Head of caudate nucleus (tissue), 42 donors: ENCODE measurements around the gene AGBL4.
"Not testable (repeated sequence)": the region's sequence is repeated elsewhere in the genome, so short reads cannot be mapped to it uniquely, and the experiment has no call there.

Experiments used
- DNase-seq, 42 donors: peaks; one replicate each; pipeline versions ENCODE4 v3.0.0 to v3.0.0-alpha.2; 2020 to 2021; ENCODE audit warnings: mixed read lengths in 7 of 42
- intact Hi-C: fragments of 100-400 bp; cut with DNase I; formaldehyde crosslinking; loops from one replicate; pipeline ENCODE4 v1.15.0; 2022

The AGBL4 gene

DNA sequence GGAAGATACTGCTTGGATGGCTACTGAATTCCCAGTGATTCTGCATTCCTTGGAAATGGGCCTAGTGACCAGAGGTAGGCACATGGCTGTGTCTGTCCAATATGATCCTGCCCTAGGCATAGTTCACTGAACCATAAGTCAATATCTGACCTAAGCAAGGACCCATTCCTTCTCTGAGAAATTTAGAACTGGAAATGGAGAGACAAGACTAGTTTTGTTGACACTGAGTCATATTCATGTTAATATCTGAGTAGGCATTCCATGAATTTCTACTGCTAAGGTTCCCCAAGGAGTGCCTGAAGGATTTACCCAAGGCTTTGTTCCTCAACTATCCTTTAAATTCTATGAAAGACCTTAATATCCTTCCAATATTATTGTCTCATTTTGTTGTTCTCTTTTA, 917.3 kb downstream of the AGBL4 start:
- intact Hi-C loops, result no loop called here
- no peak for DNase-seq

DNA sequence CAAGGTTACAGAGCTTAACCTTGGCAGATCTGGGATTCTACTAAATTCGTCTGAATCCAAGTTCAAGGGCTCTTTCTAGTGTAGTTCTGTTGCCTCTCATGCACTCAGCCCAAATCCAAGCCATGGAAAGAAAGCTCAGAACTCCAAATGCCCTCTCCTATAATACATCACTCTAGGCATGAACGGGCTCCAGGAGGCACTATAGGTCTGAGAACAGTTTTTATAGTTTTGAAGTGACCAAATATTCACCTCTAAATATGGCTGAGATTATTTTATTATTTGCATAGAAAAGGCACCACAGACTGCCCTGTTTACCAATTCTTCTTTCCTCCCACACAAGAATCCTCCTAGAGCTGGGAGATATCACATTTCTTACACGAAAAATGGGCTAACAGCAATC, 919.2 kb downstream of the AGBL4 start:
- peak in 1 of 42 donors; percentile 5 for DNase-seq
- intact Hi-C loops, result no loop called here

DNA sequence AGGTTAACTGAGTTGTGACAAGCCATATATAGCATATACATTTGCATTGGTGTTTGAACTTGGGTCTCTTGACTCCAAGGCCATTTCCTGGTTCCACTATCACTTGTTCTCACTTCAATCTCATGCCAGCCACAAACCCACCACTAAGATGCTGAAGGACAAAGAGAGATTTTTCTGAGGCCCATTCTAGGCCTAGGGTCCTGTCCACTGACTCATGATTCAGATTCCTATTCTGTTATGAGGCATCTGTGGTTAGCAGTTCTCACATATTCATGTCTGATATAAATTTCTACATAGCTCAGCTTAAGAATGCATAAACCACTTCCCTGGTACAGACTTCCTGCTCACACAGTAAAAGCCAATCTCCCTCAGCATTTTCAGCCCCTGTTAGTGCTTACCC, 921.0 kb downstream of the AGBL4 start:
- no peak for DNase-seq
- intact Hi-C loops, result no loop called here

DNA sequence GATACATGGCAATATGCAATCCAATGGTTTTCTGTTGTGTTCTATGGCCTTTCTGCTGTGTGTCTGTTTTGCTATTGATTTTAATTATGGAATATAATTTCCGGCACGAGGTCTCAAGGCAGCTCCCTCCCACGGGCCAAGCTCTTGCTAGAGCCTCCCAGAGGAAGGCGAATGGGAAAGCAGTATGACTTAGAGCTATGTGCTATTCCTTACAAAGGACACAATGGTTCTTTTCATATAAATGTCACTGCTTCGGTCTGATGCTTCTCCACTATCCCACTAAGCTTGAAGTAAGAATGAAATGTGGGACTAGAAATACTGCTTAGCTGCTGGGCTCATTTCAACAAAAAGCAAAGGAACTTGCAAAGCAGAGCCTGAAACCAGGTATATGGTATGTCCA, 924.9 kb downstream of the AGBL4 start:
- intact Hi-C loops, result no loop called here
- DNase-seq, result peak in 1 of 42 donors; percentile 2

DNA sequence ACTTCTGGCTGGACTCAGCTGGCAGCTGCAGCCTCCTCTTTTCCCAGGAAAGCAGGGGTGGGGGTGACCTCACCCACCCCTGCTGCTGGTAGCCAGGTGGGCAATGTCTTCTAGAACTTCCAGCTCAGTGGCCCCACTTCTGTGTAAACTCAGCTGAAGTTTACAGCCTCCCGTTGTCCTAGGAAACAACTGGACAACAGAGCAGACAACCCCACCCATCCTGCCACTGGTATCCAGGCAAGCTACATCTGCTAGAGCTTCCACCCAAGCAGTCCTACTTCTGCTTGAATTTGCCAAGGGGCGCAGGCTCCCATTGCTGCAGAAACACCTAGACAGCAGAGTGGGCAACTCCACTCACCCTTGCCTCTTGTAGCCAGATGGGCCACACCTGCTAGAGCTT, 937.4 kb downstream of the AGBL4 start:
- no peak for DNase-seq
- intact Hi-C loops, result no loop called here

DNA sequence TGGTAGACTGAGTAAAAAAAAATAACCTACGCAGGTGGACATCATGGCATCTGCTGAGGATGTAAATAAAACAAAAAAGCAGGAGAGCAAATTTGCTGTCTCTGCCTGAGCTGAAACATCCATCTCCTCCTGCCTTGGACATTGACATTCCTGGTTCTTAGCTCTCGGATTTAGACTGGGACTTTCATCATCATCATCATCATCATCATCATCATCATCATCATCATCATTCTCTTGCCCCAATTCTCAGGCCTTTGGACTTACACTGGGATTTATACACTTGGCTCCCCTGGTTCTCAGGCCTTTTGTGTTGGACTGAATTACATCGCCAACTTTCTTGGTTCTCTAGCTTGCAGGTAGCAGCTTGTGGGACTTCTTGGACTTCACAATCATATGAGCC, 938.7 kb downstream of the AGBL4 start:
- intact Hi-C loops, result no loop called here
- DNase-seq, result no peak

DNA sequence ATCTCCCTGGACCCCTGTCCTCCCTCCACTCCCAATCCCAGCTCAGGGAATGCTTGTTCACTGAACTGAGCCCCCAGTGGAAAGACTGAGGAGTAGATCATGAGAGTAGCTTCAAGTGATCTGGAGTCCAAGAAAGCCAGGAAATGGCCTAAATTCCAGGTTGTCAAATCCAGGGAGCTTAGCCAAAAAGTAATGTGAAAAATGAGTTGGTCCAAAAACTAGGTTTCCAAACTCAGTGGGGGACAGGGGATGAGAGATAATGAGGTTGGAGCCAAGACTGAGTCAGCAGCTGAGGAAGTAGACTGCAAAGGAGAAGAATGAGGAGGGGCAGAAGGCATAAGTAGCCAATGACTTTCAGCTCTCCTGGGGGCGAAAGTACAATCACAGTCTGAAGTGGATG, 963.0 kb downstream of the AGBL4 start:
- DNase-seq, result no peak
- intact Hi-C loops, result no loop called here

DNA sequence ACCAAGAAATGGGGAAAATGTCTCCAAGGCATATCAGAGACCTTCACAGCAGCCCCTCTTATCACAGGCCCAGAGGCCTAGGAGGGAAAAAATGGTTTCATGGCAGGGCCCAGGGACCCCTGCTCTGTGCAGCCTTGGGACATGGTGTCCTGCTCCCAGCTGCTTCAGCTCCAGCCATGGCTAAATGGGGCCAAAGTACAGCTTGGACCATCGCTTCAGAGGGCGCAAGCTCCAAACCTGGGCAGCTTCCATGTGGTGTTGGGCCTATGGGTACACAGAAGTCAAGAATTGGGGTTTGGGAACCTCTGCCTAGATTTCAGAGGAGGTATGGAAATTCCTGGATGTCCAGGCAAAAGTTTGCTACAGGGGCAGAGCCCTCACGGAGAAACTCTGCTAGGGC, 964.7 kb downstream of the AGBL4 start:
- intact Hi-C loops, result no loop called here
- no peak for DNase-seq

DNA sequence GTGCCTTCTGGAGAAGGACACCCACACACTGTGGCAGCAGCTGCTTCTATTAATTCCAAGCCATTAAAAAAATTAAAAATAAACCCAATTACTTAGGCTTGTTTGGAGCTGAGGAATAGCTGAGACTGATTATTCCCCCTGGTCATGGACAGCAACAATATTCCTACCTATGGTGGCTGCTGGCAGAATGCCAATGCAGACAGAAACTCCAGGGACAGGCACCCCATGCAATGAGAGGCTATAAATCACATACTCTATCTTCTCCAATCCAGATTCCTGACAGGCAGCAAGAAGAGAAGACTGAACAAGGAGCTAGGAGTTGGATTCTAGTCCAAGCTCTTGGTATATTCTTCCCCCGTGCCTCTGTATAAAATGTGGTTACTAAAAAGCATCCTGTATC, 971.7 kb downstream of the AGBL4 start:
- intact Hi-C loops, result no loop called here
- DNase-seq, result peak in 1 of 42 donors; percentile 36

DNA sequence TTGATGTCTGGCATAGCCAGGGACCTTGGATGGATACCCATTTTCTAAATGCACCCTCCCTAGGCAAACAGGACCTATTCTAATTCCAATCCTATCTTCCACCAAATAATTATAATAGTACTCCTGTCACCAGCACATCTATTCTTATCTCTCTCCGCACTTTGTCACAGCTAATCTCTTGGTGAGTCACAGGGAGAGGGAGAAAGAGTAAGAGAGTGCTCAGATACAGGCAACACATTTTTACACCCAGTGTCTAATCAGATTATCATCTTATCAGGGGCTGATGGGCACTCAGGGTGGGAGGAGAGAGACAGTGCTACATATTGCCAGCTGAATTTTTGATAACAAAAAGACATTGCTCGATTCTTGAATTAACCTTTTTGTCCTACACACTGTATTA, 972.1 kb downstream of the AGBL4 start:
- peak in 11 of 42 donors; percentile 2 to 56 (median 25) for DNase-seq
- intact Hi-C loops, result no loop called here

DNA sequence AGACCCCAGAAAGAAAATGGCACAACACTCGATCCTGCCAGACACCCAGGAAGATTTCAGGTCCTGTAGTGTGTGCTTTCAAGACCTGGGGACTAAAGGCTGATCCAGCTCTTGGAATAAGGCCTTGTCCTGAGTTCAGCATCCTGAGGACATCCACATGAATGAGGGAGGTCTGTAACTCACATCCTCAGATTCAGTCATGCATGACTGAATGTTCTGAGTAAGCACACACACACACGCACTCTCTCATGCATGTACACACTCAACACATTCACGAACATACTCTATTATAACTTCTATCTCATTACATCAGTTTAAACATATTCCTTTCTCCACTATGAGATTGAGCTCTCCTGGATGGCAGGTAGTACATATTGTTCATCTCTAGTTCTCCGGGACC, 973.7 kb downstream of the AGBL4 start:
- no peak for DNase-seq
- intact Hi-C loops, result no loop called here

DNA sequence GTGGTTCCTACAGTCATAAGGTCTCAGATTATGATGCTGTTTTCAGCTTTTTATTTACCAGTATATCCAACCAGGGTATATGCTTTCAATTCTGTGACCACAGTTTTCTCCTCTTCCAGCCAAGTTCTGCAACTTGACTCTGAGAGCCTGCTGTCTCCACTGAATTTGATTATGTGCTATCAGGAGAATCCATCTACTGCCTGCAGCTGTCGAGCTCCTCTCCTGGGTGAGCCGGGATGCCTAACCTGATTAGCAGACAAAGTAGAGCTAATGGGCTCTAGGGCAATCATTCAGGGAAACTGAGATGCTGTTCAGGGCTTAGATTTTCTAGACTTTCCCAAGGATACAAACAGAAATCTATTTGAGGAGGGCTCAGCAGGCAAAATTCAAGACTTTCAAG, 975.6 kb downstream of the AGBL4 start:
- intact Hi-C loops, result no loop called here
- no peak for DNase-seq

DNA sequence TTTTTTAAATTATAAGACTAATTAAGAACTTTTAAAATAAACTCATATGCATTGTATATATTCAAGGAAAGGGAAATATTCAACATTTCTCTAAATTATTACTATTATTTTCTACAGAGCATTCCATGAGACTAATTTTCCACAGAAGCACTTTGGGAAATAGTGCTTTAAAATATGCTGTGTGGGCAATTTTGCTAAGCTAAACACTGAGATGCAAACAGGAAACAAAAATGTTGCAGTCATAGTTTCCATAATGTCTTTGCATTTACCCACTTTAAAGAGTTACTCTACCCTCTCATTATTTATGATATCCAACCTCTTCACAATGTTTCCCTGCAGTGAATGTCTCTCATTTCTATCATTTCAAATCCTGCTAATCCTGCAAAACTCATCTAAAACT, 977.4 kb downstream of the AGBL4 start:
- intact Hi-C loops, result no loop called here
- DNase-seq, result no peak

DNA sequence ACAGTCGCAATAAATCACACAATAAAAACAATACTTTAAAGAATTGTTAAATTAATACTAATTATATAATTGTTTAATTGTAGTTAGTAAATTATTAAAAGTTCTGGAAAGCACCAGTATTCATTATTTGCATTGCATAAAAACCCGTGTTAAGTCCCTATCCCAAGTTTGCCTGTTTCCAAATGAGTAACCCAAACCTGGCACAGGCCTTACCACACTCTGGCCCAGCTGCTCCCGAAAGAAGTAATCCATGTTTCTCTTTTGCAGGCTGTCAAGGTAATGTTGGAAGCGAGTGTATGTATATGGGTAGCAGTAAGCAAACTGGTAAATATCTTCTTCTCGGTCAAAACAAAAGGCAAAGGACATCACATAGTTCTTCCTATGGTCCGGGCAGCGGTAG, 978.4 kb downstream of the AGBL4 start:
- intact Hi-C loops, result no loop called here
- DNase-seq, result no peak

DNA sequence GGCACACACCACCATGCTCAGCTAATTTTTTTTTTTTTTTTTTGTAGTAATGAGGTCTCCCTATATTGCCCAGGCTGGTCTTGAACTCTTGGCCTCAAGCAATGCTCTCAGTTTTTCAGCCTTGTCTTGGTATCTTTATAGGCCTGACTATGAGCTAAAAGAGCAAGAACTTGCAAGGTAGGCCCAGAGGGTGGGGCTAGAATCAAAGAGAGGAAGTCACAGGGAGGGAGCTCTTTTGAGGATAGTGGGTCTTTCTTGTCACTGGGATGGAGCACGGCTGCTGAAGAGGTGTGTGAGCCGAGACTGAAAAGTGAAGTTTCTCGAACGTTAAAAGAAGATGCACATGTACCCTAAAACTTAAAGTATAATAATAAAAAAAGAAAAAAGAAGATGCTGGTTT, 987.1 kb downstream of the AGBL4 start:
- DNase-seq, result no peak
- intact Hi-C loops, result no loop called here

DNA sequence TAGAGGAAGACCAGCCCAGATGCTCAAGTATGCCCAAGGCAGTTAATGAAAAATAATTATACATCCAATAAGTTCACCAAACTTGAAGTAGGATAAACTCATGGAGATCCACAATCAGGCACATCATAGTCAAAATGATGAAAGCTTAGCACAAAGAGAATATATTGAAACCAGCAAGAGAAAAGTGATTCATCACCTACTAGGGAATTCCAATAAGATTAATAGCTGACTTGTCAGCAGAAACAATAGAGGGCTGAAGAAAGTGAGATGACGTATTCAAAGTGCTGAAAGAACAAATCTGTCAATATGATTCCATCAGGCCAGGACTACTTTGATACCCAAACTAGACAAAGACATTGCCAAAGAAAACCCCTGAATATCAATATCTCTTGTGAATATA, 995.4 kb downstream of the AGBL4 start:
- no peak for DNase-seq
- intact Hi-C loops, result no loop called here

DNA sequence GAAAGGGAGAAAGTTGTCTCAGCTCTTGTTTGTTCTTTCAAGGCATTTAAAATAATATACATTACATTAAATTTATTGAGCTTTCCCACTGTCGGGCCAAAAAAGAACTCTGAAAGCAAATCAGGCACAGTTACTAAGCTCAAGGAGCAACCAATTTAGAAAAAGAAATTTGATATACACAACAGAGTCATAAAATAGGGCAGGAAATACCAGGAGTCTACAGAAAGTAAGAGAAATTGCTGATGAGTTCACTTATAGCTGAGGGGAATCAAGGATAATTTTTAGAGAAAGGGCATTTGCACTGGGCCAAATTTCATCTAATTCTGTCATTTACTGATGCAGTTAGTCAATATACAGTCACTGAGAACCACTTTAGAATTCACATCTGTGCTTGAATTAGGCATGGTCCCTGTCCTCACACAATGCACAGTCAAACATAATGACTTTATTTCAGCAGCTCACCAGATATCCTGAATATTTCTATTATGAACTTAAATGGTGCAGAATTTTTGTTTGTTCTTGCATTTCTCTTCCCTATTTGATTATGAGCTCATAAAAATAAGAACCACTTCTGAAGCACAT, 997.4 kb downstream of the AGBL4 start:
- intact Hi-C loops, result no loop called here
- no peak for DNase-seq

DNA sequence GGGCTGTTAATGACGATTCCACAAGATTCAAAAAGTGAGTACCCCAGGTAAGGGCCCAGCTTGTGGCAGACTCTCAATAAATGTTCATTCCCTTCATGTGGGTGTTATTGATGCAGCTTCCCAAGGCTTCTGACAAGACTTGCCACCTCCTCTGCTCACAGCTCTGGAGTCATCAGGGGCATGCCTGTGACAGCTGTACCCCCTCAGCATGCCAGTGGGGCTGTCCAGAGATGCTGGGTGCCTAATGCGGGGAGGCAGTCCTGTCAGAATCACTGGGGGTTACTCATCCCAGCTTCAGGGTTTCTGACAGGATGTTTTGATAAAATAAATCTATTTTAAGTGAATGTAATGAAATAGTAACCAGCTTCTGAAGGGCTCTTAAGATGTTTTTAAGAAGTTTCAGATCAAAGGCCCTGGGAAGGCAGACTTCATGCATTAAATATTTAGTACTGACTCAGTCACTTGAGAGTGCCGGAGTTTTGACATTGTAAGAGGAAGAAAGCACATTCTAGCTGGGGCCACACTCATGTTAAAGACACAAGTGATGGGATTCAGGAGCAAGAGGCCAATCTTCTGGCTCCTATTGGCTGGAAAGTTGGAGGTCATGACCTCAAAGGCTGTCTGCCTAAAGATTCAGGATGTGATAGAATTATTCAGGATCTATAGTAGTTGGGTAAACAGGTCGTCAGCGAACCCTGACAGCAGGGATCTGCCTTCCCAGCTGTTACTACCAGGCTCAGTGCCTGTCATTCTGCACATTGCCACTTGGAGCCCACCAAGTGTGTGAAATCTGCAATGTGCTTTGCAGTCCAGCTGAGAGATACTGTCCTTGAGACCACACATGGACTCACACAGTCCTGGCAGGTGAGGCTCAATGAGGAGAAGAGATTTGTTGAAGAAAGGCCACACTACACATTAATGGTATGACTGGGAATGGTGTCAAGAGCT, 1007.5 kb downstream of the AGBL4 start:
- peak in 37 of 42 donors; percentile 1 to 77 (median 26) for DNase-seq

DNA sequence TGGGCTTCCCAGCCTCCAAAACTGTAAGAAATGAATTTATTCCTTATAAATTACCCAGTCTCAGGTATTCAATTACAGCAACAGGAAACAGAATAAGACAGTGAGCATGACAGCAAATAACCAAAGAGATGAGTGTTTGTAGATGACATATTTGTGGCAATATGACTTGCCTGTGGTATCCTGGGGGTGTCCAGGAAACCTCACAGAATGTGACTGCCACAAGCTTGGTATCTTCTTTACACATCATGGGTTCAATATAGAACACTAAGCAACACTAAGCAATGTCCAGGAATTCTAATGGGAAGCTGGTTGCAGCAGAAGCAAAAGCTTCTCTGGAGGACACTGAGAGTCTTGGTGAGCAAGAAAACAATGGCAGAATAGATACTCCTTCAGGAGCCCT, 1010.7 kb downstream of the AGBL4 start:
- intact Hi-C loops, result no loop called here
- no peak for DNase-seq

More for the DNA sequence above, 1007.5 kb downstream of the AGBL4 start:
- intact Hi-C loops, result no loop called here

DNA sequence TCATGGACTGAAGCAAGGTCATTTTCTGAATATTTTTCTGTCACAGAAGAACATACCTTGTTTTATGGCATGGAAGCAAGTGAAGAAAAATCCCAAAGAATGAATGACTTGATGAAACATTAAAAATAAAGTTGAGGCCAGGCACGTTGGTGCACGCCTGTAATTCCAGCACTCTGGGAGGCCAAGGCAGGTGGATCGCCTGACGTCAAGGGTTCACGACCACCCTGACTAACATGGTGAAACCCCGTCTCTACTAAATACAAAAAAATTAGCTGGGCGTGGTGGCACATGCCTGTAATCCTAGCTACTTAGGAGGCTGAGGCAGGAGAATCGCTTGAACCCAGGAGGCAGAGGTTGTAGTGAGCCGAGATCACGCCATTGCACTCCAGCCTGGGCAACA, 1020.8 kb downstream of the AGBL4 start:
- DNase-seq, intact Hi-C loops: not testable (repeated sequence)

DNA sequence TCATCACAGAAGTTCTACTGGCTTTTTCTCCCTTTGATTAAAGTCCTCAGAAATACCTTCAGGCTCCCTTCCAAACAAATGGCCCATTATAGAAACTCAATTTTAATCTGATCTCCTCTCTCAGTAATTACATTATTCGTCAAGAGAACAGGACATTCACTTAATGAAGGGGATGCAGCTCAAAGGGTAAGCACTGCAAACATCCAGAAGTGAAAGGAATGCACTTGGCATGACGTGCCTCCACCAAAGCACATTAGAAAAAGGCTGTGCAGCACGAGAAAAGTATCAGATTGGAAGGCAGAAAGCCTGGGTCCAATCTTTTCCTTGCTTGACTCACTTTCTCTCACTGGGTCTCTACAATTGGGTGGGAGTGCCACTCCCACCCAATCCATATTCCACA, 1024.4 kb downstream of the AGBL4 start:
- DNase-seq, result no peak
- intact Hi-C loops, result no loop called here
